NK-92 treated with Interleukin-12 subunit alpha and Interleukin-12 subunit beta, amount 100 ng/mL, for 24 hours (cell line): ENCODE data around the gene DDX39A.

ENCODE experiments used
- DNase-seq: peaks from one replicate; lab custom pipeline; 2025; lab: John Stamatoyannopoulos, UW

DDX39A gene

GRCh38 chr19:14434543-14435319 is 15.6 kb upstream of the DDX39A start:
- no peak for DNase-seq

- no peak for DNase-seq
Measured at GRCh38 chr19:14433554-14434501, 14.7 kb upstream of the DDX39A start.

- DNase-seq: no peak
Measured at GRCh38 chr19:14432791-14433553, 13.8 kb upstream of the DDX39A start, which contains the start of gene PKN1. PKN1 (plus strand) TSS chr19:14433306; CDS start chr19:14433522, 216 bp downstream.

GRCh38 chr19:14430712-14431111 is 11.6 kb upstream of the DDX39A start:
- DNase-seq: no peak

- DNase-seq: no peak
Measured at GRCh38 chr19:14428882-14429416, 9.8 kb upstream of the DDX39A start.

GRCh38 chr19:14427461-14427860 is 8.3 kb upstream of the DDX39A start:
- no peak for DNase-seq

GRCh38 chr19:14425696-14426138 is 6.6 kb upstream of the DDX39A start:
- DNase-seq: no peak

- no peak for DNase-seq
Measured at GRCh38 chr19:14418856-14419105, 360 bp downstream of the DDX39A start.

GRCh38 chr19:14416817-14417231 is 2.3 kb downstream of the DDX39A start:
- DNase-seq: no peak

GRCh38 chr19:14414926-14415690 is 4.0 kb downstream of the DDX39A start:
- DNase-seq: no peak

GRCh38 chr19:14413693-14414181 is 5.4 kb downstream of the DDX39A start:
- no peak for DNase-seq

GRCh38 chr19:14412996-14413692 is 6.0 kb downstream of the DDX39A start:
- no peak for DNase-seq

GRCh38 chr19:14412324-14412995 is 6.7 kb downstream of the DDX39A start:
- DNase-seq: no peak

- no peak for DNase-seq
Measured at GRCh38 chr19:14411938-14412245, 7.2 kb downstream of the DDX39A start.

- DNase-seq: no peak
Measured at GRCh38 chr19:14411161-14411937, 7.8 kb downstream of the DDX39A start.

GRCh38 chr19:14410091-14411051 is 8.8 kb downstream of the DDX39A start:
- no peak for DNase-seq

GRCh38 chr19:14409146-14410023 is 9.8 kb downstream of the DDX39A start:
- DNase-seq: no peak
